Hepatocyte (in vitro differentiated cells): Measurements from ENCODE around the gene EXOC2. TPM values are rescaled to one million over a fixed set of nuclear protein-coding genes. Genes with fewer than 3 reads are reported as not detected.

Experiments
- DNase-seq: peaks from one replicate; pipeline ENCODE4 v3.0.0-alpha.2; 2016; ENCODE audit warnings: low spot score
- H2AFZ ChIP-seq: fragments of 200-600 bp; sonication (generic); 2 replicates; pipeline ENCODE4 v1.6.0; 2016; ENCODE audit warnings: antibody characterized with exemption, mild to moderate bottlenecking
- H3K27ac ChIP-seq: fragments of 200-600 bp; sonication (generic); 2 replicates; pipeline ENCODE4 v1.5.1; 2016; ENCODE audit warnings: mild to moderate bottlenecking
- H3K27me3 ChIP-seq: fragments of 200-600 bp; sonication (generic); 2 replicates; pipeline ENCODE4 v1.6.1; 2016
- H3K36me3 ChIP-seq: fragments of 200-600 bp; sonication (generic); replicated peaks from 2 replicates; pipeline ENCODE4 v1.5.1; 2016; ENCODE audit warnings: low read depth; ENCODE audit not compliant: insufficient read depth
- H3K4me1 ChIP-seq: fragments of 200-600 bp; sonication (generic); 2 replicates; pipeline ENCODE4 v1.5.1; 2016; ENCODE audit warnings: mild to moderate bottlenecking, moderate library complexity; ENCODE audit not compliant: insufficient read depth
- H3K4me2 ChIP-seq: fragments of 200-600 bp; sonication (generic); 2 replicates; pipeline ENCODE4 v1.6.0; 2016
- H3K4me3 ChIP-seq: fragments of 200-600 bp; sonication (generic); 2 replicates; pipeline ENCODE4 v1.5.1; 2016; ENCODE audit warnings: mild to moderate bottlenecking
- H3K79me2 ChIP-seq: fragments of 200-600 bp; sonication (generic); 2 replicates; pipeline ENCODE4 v1.6.0; 2017; ENCODE audit warnings: mild to moderate bottlenecking
- H3K9me2 ChIP-seq: fragments of 200-600 bp; sonication (generic); replicated peaks from 2 replicates; pipeline ENCODE4 v1.6.0; 2017; ENCODE audit warnings: mild to moderate bottlenecking; ENCODE audit not compliant: insufficient read depth
- H3K9me3 ChIP-seq: fragments of 200-600 bp; sonication (generic); 2 replicates; pipeline ENCODE4 v1.5.1; 2016; ENCODE audit warnings: low read depth, mild to moderate bottlenecking
- H4K20me1 ChIP-seq: fragments of 200-600 bp; sonication (generic); 2 replicates; pipeline ENCODE4 v1.6.0; 2016; ENCODE audit warnings: mild to moderate bottlenecking; ENCODE audit not compliant: insufficient read depth, poor library complexity, severe bottlenecking
- CTCF ChIP-seq: fragments of 200-600 bp; sonication (generic); IDR thresholded peaks from 2 replicates; pipeline ENCODE4 v1.5.1; 2016; ENCODE audit warnings: antibody characterized with exemption, mild to moderate bottlenecking; ENCODE audit not compliant: poor library complexity
- EZH2 ChIP-seq: fragments of 200-600 bp; sonication (generic); IDR thresholded peaks from 2 replicates; pipeline ENCODE4 v1.6.1; 2016; ENCODE audit warnings: antibody characterized with exemption, mild to moderate bottlenecking, borderline replicate concordance
- EZH2phosphoT487 ChIP-seq: fragments of 200-600 bp; sonication (generic); IDR thresholded peaks from one replicate; pipeline ENCODE4 v1.6.1; 2018; ENCODE audit warnings: antibody characterized with exemption, mild to moderate bottlenecking, low read depth, moderate library complexity; ENCODE audit not compliant: unreplicated experiment, severe bottlenecking
- WGBS: methylation state at CpG from one replicate; pipeline ENCODE4 v1.1.6; 2016; ENCODE audit warnings: low lambda C conversion rate; ENCODE audit errors: missing lambda C conversion rate; 5-methylcytosine and 5-hydroxymethylcytosine counted together
- polyA plus RNA-seq: library from polyadenylated mRNA; unstranded; fragments of >200 nt; fragmentation: Nextera tagmentation; extraction: Ambion mirVana; gene quantifications from 2 replicates; pipeline ENCODE4 v1.2.1, GENCODE V29; 2016
- total RNA-seq: library from RNA; depleted of rRNA; stranded (reverse); fragments of >200 nt; gene quantifications from 2 replicates; pipeline ENCODE4 v1.2.3, GENCODE V29; 2014

EXOC2 gene
- total and polyA plus RNA-seq, 2 experiments from 2014 or later: 15.4 to 27.0 TPM

GRCh38 chr6:504446-504980 is 188.4 kb downstream of the EXOC2 start:
- 94% methylated on average over 8 of the region's 8 CpGs for WGBS
- no peak overlapping the region for H2AFZ ChIP-seq
- no peaks in the 10 kb centered on the region for H3K9me2 ChIP-seq
- no peaks in the 10 kb centered on the region for H3K9me3 ChIP-seq
- no peak overlapping the region for H3K4me2 ChIP-seq
- H4K20me1 ChIP-seq: no peaks in the 10 kb centered on the region
- no peaks in the 10 kb centered on the region for H3K4me1 ChIP-seq
- DNase-seq: no peak
- no peak overlapping the region for H3K27ac ChIP-seq
- H3K4me3 ChIP-seq: no peak overlapping the region
- no peak for TF ChIP-seq CTCF
- TF ChIP-seq EZH2phosphoT487: no peak
- no peak for TF ChIP-seq EZH2
- H3K36me3 ChIP-seq: no peaks in the 10 kb centered on the region
- H3K27me3 ChIP-seq: no peaks in the 10 kb centered on the region
- no peaks in the 10 kb centered on the region for H3K79me2 ChIP-seq

GRCh38 chr6:503610-504362 is 189.2 kb downstream of the EXOC2 start:
- DNase-seq: no peak
- Histone ChIP-seq H3K4me3 (no peak overlapping the region), H3K27ac (no peak overlapping the region), H4K20me1 (no peaks in the 10 kb centered on the region), H2AFZ (no peak overlapping the region), H3K9me3 (no peaks in the 10 kb centered on the region), H3K36me3 (no peaks in the 10 kb centered on the region), H3K9me2 (no peaks in the 10 kb centered on the region), H3K27me3 (no peaks in the 10 kb centered on the region), H3K4me1 (no peaks in the 10 kb centered on the region), H3K79me2 (no peaks in the 10 kb centered on the region), H3K4me2 (no peak overlapping the region)
- 97% methylated on average over 32 of the region's 32 CpGs for WGBS
- TF ChIP-seq EZH2phosphoT487 (no peak), CTCF (no peak), EZH2 (no peak)

- Histone ChIP-seq H3K36me3 (no peaks in the 10 kb centered on the region), H3K9me3 (no peaks in the 10 kb centered on the region), H3K79me2 (no peaks in the 10 kb centered on the region), H3K27me3 (no peaks in the 10 kb centered on the region), H2AFZ (no peak overlapping the region), H3K27ac (no peak overlapping the region), H3K9me2 (no peaks in the 10 kb centered on the region), H3K4me3 (no peak overlapping the region), H3K4me2 (no peak overlapping the region), H3K4me1 (no peaks in the 10 kb centered on the region), H4K20me1 (no peaks in the 10 kb centered on the region)
- WGBS: 97% methylated on average over 7 of the region's 7 CpGs
- DNase-seq: no peak
- TF ChIP-seq EZH2 (no peak), EZH2phosphoT487 (no peak), CTCF (no peak)
Observed at GRCh38 chr6:502761-503160, 190.2 kb downstream of the EXOC2 start.
